ENCODE data around the gene RPS27A.

- TF ChIP-seq CTCF (IDR thresholded peaks at IDR 0.05; ENCODE audit: borderline replicate concordance, extremely low read depth, low read length, poor library complexity, severe bottlenecking) (no peak), EZH2 (IDR thresholded peaks at IDR 0.05; ENCODE audit: borderline replicate concordance, low read depth, low read length, severe bottlenecking) (no peak)
Measured at GRCh38 chr2:55232863-55233657, 572 bp downstream of the RPS27A start.

Data from DND-41 (cell line).